HCT116 (cell line): ENCODE measurements around the gene NAT8. TPM values are rescaled to one million over a fixed set of nuclear protein-coding genes. Genes with fewer than 3 reads are reported as not detected.

Experiments
- ATAC-seq: fragments of 200-7000 bp; cut with Tn5 transposase; 2 replicates; pipeline ENCODE4 v1.9.1; 2020; ENCODE audit warnings: mild to moderate bottlenecking, moderate library complexity
- BruUV-seq: library from RNA; stranded (reverse); fragments of 400-500 nt; replicated peaks from 2 replicates; lab custom pipeline; 2021; lab: Mats Ljungman, UMichigan
- CTCF ChIA-PET: fragments of 300-600 bp; sonication (Branson Sonifier 250); formaldehyde crosslinking; loops from one replicate; lab custom pipeline; 2021; ENCODE audit warnings: antibody characterized with exemption; lab: Charles Lee
- POLR2A ChIA-PET: fragments of 300-600, 350-600 bp; sonication (Branson Sonifier 250); formaldehyde crosslinking; loops from one replicate; lab custom pipeline; 2021; ENCODE audit warnings: antibody characterized with exemption; lab: Charles Lee
- RAD21 ChIA-PET, 2 experiments: fragments of 300-600 bp; sonication (Branson Sonifier 250); formaldehyde crosslinking; loops; one replicate each; lab custom pipeline; 2023; ENCODE audit warnings: low total read pairs in 2 of 2; ENCODE audit not compliant: uncharacterized antibody in 2 of 2, unreplicated experiment in 2 of 2, low non-redundant PET in 1 of 2; lab: Charles Lee
- DNase-seq: peaks from one replicate; pipeline ENCODE4 v3.0.0-alpha.2; 2010; ENCODE audit warnings: low read depth, low spot score
- H2AFZ ChIP-seq: fragments of 200-600 bp; shearing (Covaris generic), sonication (generic); 2 replicates; pipeline ENCODE4 v1.6.1; 2017; ENCODE audit warnings: low read depth, mixed run types, mixed read lengths, antibody characterized with exemption, low read length; ENCODE audit not compliant: poor library complexity, severe bottlenecking
- H3K27ac ChIP-seq: 2 replicates; pipeline ENCODE4 v1.5.1; 2012; ENCODE audit warnings: low read depth, low read length
- H3K27me3 ChIP-seq: fragments of 200-600 bp; sonication (generic); 2 replicates; pipeline ENCODE4 v1.6.1; 2016; ENCODE audit warnings: mixed run types, low read length, mixed read lengths; ENCODE audit not compliant: insufficient read depth
- H3K36me3 ChIP-seq, 2 experiments: fragments of 200-500 bp in 1 of 2; fragments of 200-600 bp in 1 of 2; sonication (Bioruptor generic) in 1 of 2; sonication (generic) in 1 of 2; 2 replicates each; pipeline versions ENCODE4 v1.5.1 to v1.6.1; 2014 to 2016; ENCODE audit warnings: low read length in 2 of 2, inconsistent platforms in 1 of 2, mixed read lengths in 1 of 2, mixed run types in 1 of 2; ENCODE audit not compliant: insufficient read depth in 2 of 2, control insufficient read depth in 1 of 2
- H3K4me1 ChIP-seq, 2 experiments: fragments of 200-600 bp in 1 of 2; sonication (generic) in 1 of 2; 2 replicates each; pipeline versions ENCODE4 v1.5.1 to v1.6.1; 2012 to 2017; ENCODE audit warnings: low read length in 2 of 2, inconsistent platforms in 1 of 2, mild to moderate bottlenecking in 1 of 2, mixed read lengths in 1 of 2, mixed run types in 1 of 2, moderate library complexity in 1 of 2; ENCODE audit not compliant: insufficient read depth in 2 of 2, control insufficient read depth in 1 of 2
- H3K4me2 ChIP-seq: fragments of 200-600 bp; sonication (generic); 2 replicates; pipeline ENCODE4 v1.6.1; 2017; ENCODE audit warnings: mixed run types, low read length, mixed read lengths
- H3K4me3 ChIP-seq, 2 experiments: fragments of 200-600 bp in 1 of 2; sonication (generic) in 1 of 2; replicated peaks in 1 of 2; 2 replicates each; pipeline ENCODE4 v1.5.1; 2011 to 2016; ENCODE audit warnings: low read length in 2 of 2, control low read depth in 1 of 2, low read depth in 1 of 2, mild to moderate bottlenecking in 1 of 2, mixed read lengths in 1 of 2, mixed run types in 1 of 2
- H3K79me2 ChIP-seq: fragments of 200-600 bp; sonication (generic); 2 replicates; pipeline ENCODE4 v1.6.1; 2017; ENCODE audit warnings: mild to moderate bottlenecking, mixed run types, low read length, moderate library complexity, mixed read lengths; ENCODE audit not compliant: insufficient read depth
- H3K9ac ChIP-seq: fragments of 200-600 bp; sonication (generic); 2 replicates; pipeline ENCODE4 v1.6.1; 2016; ENCODE audit warnings: low read length, mixed read lengths
- H3K9me2 ChIP-seq: fragments of 200-600 bp; sonication (generic), shearing (Covaris generic); 2 replicates; pipeline ENCODE4 v1.6.1; 2017; ENCODE audit warnings: mixed run types, mild to moderate bottlenecking, moderate library complexity; ENCODE audit not compliant: insufficient read depth
- H3K9me3 ChIP-seq, 2 experiments: fragments of 200-500 bp in 1 of 2; fragments of 200-600 bp in 1 of 2; sonication (Bioruptor generic) in 1 of 2; sonication (generic) in 1 of 2; 2 replicates each; pipeline ENCODE4 v1.6.1; 2014 to 2017; ENCODE audit warnings: low read length in 2 of 2, mixed read lengths in 2 of 2, inconsistent platforms in 1 of 2, low read depth in 1 of 2, mild to moderate bottlenecking in 1 of 2, mixed run types in 1 of 2, moderate library complexity in 1 of 2; ENCODE audit not compliant: control insufficient read depth in 1 of 2, insufficient read depth in 1 of 2
- H4K20me1 ChIP-seq: fragments of 200-600 bp; sonication (generic), shearing (Covaris generic); 2 replicates; pipeline ENCODE4 v1.6.1; 2017; ENCODE audit warnings: mixed run types, mild to moderate bottlenecking, moderate library complexity; ENCODE audit not compliant: insufficient read depth
- CBX3 ChIP-seq: IDR thresholded peaks from 2 replicates; pipeline ENCODE4 v1.6.1; 2012; ENCODE audit warnings: low read depth
- EZH2phosphoT487 ChIP-seq: fragments of 200-600 bp; IDR thresholded peaks from 2 replicates; pipeline ENCODE4 v1.6.1; 2018; ENCODE audit warnings: antibody characterized with exemption, borderline replicate concordance
- POLR2A ChIP-seq: IDR thresholded peaks from 2 replicates; pipeline ENCODE4 v1.7.0; 2011; ENCODE audit warnings: borderline replicate concordance; ENCODE audit not compliant: insufficient read depth, insufficient read length; ENCODE audit errors: extremely low read depth
- SP1 ChIP-seq: IDR thresholded peaks from 2 replicates; pipeline ENCODE4 v1.6.1; 2012; ENCODE audit warnings: low read depth
- SRF ChIP-seq: IDR thresholded peaks from 2 replicates; pipeline ENCODE4 v1.6.1; 2012; ENCODE audit warnings: low read depth
- TCF7L2 ChIP-seq: IDR thresholded peaks from 2 replicates; pipeline ENCODE4 v1.7.0; 2011; ENCODE audit warnings: borderline replicate concordance, inconsistent platforms; ENCODE audit not compliant: insufficient read depth, insufficient read length; ENCODE audit errors: extremely low read depth
- intact Hi-C: fragments of 100-400 bp; cut with micrococcal nuclease; formaldehyde crosslinking; loops from 2 replicates; pipeline ENCODE4 v1.10.0; 2022
- total RNA-seq: library from RNA; stranded (reverse); gene quantifications from one replicate; pipeline ENCODE4 v1.2.1, GENCODE V29; 2021; ENCODE audit not compliant: unreplicated experiment
- TF ChIP-seq, protein P1 (sequence below): IDR thresholded peaks from 2 replicates; pipeline ENCODE4 v1.6.1; 2011; ENCODE audit warnings: mild to moderate bottlenecking, low read length, moderate library complexity; ENCODE audit not compliant: insufficient replicate concordance; ENCODE audit errors: extremely low read depth
- TF ChIP-seq, protein P2 (sequence below): IDR thresholded peaks from 2 replicates; pipeline ENCODE4 v1.6.1; 2012

The NAT8 gene
- total RNA-seq, 1 experiment from 2014 or later: not detected

DNA sequence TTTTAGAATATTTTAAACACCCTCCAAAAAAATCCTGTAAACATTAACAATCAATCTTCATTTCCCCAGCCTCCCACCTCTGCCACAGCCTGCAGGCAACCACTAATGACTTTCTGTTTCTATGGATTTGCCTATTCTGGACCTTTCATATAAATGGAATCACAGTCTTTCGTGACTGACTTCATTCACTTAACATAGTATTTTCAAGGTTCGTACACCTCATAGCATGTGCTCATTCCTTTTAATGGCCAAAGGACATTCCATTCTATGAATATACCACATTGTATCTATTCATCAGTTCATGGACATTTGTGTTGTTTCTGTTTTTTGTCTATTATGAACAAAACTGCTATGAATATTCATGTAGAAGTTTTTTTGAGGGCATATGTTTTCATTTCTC is 48.5 kb downstream of the NAT8 start:
- H3K4me2 ChIP-seq: no peak overlapping the region
- no peak overlapping the region for H3K9ac ChIP-seq
- BruUV-seq: no TSS peak
- ATAC-seq: no peak
- DNase-seq: no peak
- no peaks in the 10 kb centered on the region for H4K20me1 ChIP-seq
- POLR2A ChIA-PET: no interaction called here
- H3K9me2 ChIP-seq: no peaks in the 10 kb centered on the region
- H3K79me2 ChIP-seq: no peaks in the 10 kb centered on the region
- RAD21 ChIA-PET: no interaction called here
- H3K27me3 ChIP-seq: no peaks in the 10 kb centered on the region
- intact Hi-C loops: no loop called here
- no peak overlapping the region for H3K4me3 ChIP-seq
- TF ChIP-seq EZH2phosphoT487 (no peak), SP1 (no peak), TCF7L2 (no peak), POLR2A (no peak), SRF (no peak), CBX3 (no peak)
- TF ChIP-seq, protein P1, sequence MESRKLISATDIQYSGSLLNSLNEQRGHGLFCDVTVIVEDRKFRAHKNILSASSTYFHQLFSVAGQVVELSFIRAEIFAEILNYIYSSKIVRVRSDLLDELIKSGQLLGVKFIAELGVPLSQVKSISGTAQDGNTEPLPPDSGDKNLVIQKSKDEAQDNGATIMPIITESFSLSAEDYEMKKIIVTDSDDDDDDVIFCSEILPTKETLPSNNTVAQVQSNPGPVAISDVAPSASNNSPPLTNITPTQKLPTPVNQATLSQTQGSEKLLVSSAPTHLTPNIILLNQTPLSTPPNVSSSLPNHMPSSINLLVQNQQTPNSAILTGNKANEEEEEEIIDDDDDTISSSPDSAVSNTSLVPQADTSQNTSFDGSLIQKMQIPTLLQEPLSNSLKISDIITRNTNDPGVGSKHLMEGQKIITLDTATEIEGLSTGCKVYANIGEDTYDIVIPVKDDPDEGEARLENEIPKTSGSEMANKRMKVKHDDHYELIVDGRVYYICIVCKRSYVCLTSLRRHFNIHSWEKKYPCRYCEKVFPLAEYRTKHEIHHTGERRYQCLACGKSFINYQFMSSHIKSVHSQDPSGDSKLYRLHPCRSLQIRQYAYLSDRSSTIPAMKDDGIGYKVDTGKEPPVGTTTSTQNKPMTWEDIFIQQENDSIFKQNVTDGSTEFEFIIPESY: no peak
- TF ChIP-seq, protein P2, sequence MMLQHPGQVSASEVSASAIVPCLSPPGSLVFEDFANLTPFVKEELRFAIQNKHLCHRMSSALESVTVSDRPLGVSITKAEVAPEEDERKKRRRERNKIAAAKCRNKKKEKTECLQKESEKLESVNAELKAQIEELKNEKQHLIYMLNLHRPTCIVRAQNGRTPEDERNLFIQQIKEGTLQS: no peak
- H3K4me1 ChIP-seq: no peaks in the 10 kb centered on the region
- CTCF ChIA-PET: no interaction called here
- H2AFZ ChIP-seq: no peak overlapping the region
- H3K27ac ChIP-seq: no peak overlapping the region
- no peaks in the 10 kb centered on the region for H3K36me3 ChIP-seq
- H3K9me3 ChIP-seq: no peaks in the 10 kb centered on the region

Other genes starting within 250 kb of the NAT8 start
- gene TPRKB, start 94.9 kb upstream of the NAT8 start, total RNA-seq: 42.5 TPM
- 22.9 TPM for gene DUSP11, start 137.7 kb upstream of the NAT8 start, total RNA-seq
- gene C2orf78, start 141.8 kb upstream of the NAT8 start, total RNA-seq: 1.5 TPM
- gene STAMBP, start 186.5 kb upstream of the NAT8 start, total RNA-seq: 45.2 TPM